ENCODE measurements around the gene GPR37L1. TPM values are rescaled to one million over a fixed set of nuclear protein-coding genes. Genes with fewer than 3 reads are reported as not detected.
A peak's percentile ranks its signal among the peaks of the same experiment; 100 is the strongest.
"Not testable (repeated sequence)": the region's sequence is repeated elsewhere in the genome, so short reads cannot be mapped to it uniquely, and the experiment has no call there.

The GPR37L1 gene
- total and polyA plus RNA-seq, 5 donors: 0.06 to 0.21 (median 0.16) TPM; not detected in 1

GRCh38 chr1:202135221-202135721, 12.6 kb downstream of the GPR37L1 start:
- ATAC-seq: peak; percentile 43 to 49

GRCh38 chr1:202140833-202141232, 18.1 kb downstream of the GPR37L1 start:
- H3K27ac ChIP-seq (ENCODE audit: low read length): no peak overlapping the region
- H3K9me3 ChIP-seq (ENCODE audit: control insufficient read depth, low read length): no peaks in the 10 kb centered on the region
- ATAC-seq (no peak), DNase-seq (peak in 1 of 3 donors; percentile 25)
- no peaks in the 10 kb centered on the region for H3K27me3 ChIP-seq (ENCODE audit: control insufficient read depth, insufficient read depth)
- H3K4me3 ChIP-seq (ENCODE audit: low read length): no peak overlapping the region
- H3K4me1 ChIP-seq (ENCODE audit: control insufficient read depth, insufficient read depth, low read length): peaks cover 4% of the 10 kb centered on the region
- intact Hi-C loops (cut with DNase I): no loop called here
- WGBS: 79% methylated on average over 4 of the region's 4 CpGs

More at GRCh38 chr1:202135221-202135721, 12.6 kb downstream of the GPR37L1 start:
- peak; percentile 42 to 71 (median 71) for DNase-seq
- H3K4me1 ChIP-seq (ENCODE audit: control insufficient read depth, insufficient read depth, low read length): peaks cover 9% of the 10 kb centered on the region
- no peaks in the 10 kb centered on the region for H3K27me3 ChIP-seq (ENCODE audit: control insufficient read depth, insufficient read depth)
- H3K27ac ChIP-seq (ENCODE audit: low read length): no peak overlapping the region
- H3K9me3 ChIP-seq (ENCODE audit: control insufficient read depth, low read length): no peaks in the 10 kb centered on the region
- H3K4me3 ChIP-seq (ENCODE audit: low read length): no peak overlapping the region
- intact Hi-C loops (cut with DNase I): loop anchor here in 2 of 4 donors (5.0 kb wide), 1 partner anchor 128 kb away; no protein-coding TSS in a partner anchor
- WGBS: 33% methylated on average over 15 of the region's 15 CpGs

- H3K4me1 ChIP-seq (ENCODE audit: control insufficient read depth, insufficient read depth, low read length); ATAC-seq; H3K27ac ChIP-seq (ENCODE audit: low read length); H3K27me3 ChIP-seq (ENCODE audit: control insufficient read depth, insufficient read depth); H3K4me3 ChIP-seq (ENCODE audit: low read length); H3K9me3 ChIP-seq (ENCODE audit: control insufficient read depth, low read length); intact Hi-C loops (cut with DNase I): not testable (repeated sequence)
- peak in 1 of 3 donors; percentile 21 for DNase-seq
- WGBS: 92% methylated on average over 3 of the region's 3 CpGs
Measured at GRCh38 chr1:202141468-202141867, 18.8 kb downstream of the GPR37L1 start.

GRCh38 chr1:202143011-202143767, 20.5 kb downstream of the GPR37L1 start:
- WGBS: 11% methylated on average over 17 of the region's 17 CpGs
- peak overlapping the region; percentile 90 for H3K4me3 ChIP-seq (ENCODE audit: low read length)
- H3K9me3 ChIP-seq (ENCODE audit: control insufficient read depth, low read length): no peaks in the 10 kb centered on the region
- intact Hi-C loops (cut with DNase I): no loop called here
- peaks cover 4% of the 10 kb centered on the region for H3K4me1 ChIP-seq (ENCODE audit: control insufficient read depth, insufficient read depth, low read length)
- ATAC-seq (peak; percentile 40 to 55), DNase-seq (peak; percentile 54 to 79 (median 73))
- peak overlapping the region; percentile 81 for H3K27ac ChIP-seq (ENCODE audit: low read length)
- H3K27me3 ChIP-seq (ENCODE audit: control insufficient read depth, insufficient read depth): no peaks in the 10 kb centered on the region

- no peaks in the 10 kb centered on the region for H3K27me3 ChIP-seq (ENCODE audit: control insufficient read depth, insufficient read depth)
- ATAC-seq: peak; percentile 54 to 62
- peak overlapping the region; percentile 81 for H3K27ac ChIP-seq (ENCODE audit: low read length)
- H3K4me1 ChIP-seq (ENCODE audit: control insufficient read depth, insufficient read depth, low read length): peaks cover 4% of the 10 kb centered on the region
- under 1% methylated on average over 57 of the region's 58 CpGs for WGBS
- peak overlapping the region; percentile 90 for H3K4me3 ChIP-seq (ENCODE audit: low read length)
- intact Hi-C loops (cut with DNase I): no loop called here
- H3K9me3 ChIP-seq (ENCODE audit: control insufficient read depth, low read length): no peaks in the 10 kb centered on the region
- DNase-seq: peak; percentile 59 to 87 (median 80)
Measured at GRCh38 chr1:202143768-202144401, 21.2 kb downstream of the GPR37L1 start.

GRCh38 chr1:202144402-202145067, 21.8 kb downstream of the GPR37L1 start, which contains the start of gene ARL8A:
Gene ARL8A, minus strand, starts transcription at chr1:202144737. Its CDS starts 165 bp downstream, at chr1:202144572.
- Histone ChIP-seq H3K4me1 (ENCODE audit: control insufficient read depth, insufficient read depth, low read length) (peaks cover 4% of the 10 kb centered on the region), H3K27me3 (ENCODE audit: control insufficient read depth, insufficient read depth) (no peaks in the 10 kb centered on the region), H3K4me3 (ENCODE audit: low read length) (peak within 1 kb of the TSS; percentile 90), H3K27ac (ENCODE audit: low read length) (peak within 1 kb of the TSS; percentile 81), H3K9me3 (ENCODE audit: control insufficient read depth, low read length) (no peaks in the 10 kb centered on the region)
- DNase-seq: peak; percentile 81 to 93 (median 90)
- WGBS: under 1% methylated on average over 82 of the region's 82 CpGs
- intact Hi-C loops (cut with DNase I): no loop called here
- peak; percentile 74 to 78 for ATAC-seq

GRCh38 chr1:202145068-202145743, 22.5 kb downstream of the GPR37L1 start:
- no peaks in the 10 kb centered on the region for H3K9me3 ChIP-seq (ENCODE audit: control insufficient read depth, low read length)
- no peaks in the 10 kb centered on the region for H3K27me3 ChIP-seq (ENCODE audit: control insufficient read depth, insufficient read depth)
- peak overlapping the region; percentile 90 for H3K4me3 ChIP-seq (ENCODE audit: low read length)
- ATAC-seq: peak; percentile 2 to 4
- WGBS: 7% methylated on average over 13 of the region's 13 CpGs
- intact Hi-C loops (cut with DNase I): no loop called here
- DNase-seq: no peak
- peak overlapping the region; percentile 81 for H3K27ac ChIP-seq (ENCODE audit: low read length)
- peaks cover 4% of the 10 kb centered on the region for H3K4me1 ChIP-seq (ENCODE audit: control insufficient read depth, insufficient read depth, low read length)

GRCh38 chr1:202145744-202146140, 23.0 kb downstream of the GPR37L1 start:
- H3K4me3 ChIP-seq (ENCODE audit: low read length); H3K9me3 ChIP-seq (ENCODE audit: control insufficient read depth, low read length); intact Hi-C loops (cut with DNase I); H3K27me3 ChIP-seq (ENCODE audit: control insufficient read depth, insufficient read depth); DNase-seq; H3K27ac ChIP-seq (ENCODE audit: low read length); H3K4me1 ChIP-seq (ENCODE audit: control insufficient read depth, insufficient read depth, low read length); ATAC-seq: not testable (repeated sequence)
- WGBS: 95% methylated on average over 8 of the region's 8 CpGs

- peaks cover 4% of the 10 kb centered on the region for H3K4me1 ChIP-seq (ENCODE audit: control insufficient read depth, insufficient read depth, low read length)
- no peaks in the 10 kb centered on the region for H3K9me3 ChIP-seq (ENCODE audit: control insufficient read depth, low read length)
- H3K27ac ChIP-seq (ENCODE audit: low read length): no peak overlapping the region
- ATAC-seq: no peak
- H3K4me3 ChIP-seq (ENCODE audit: low read length): no peak overlapping the region
- intact Hi-C loops (cut with DNase I): no loop called here
- WGBS: 94% methylated on average over 5 of the region's 5 CpGs
- no peaks in the 10 kb centered on the region for H3K27me3 ChIP-seq (ENCODE audit: control insufficient read depth, insufficient read depth)
- no peak for DNase-seq
Measured at GRCh38 chr1:202146279-202146678, 23.6 kb downstream of the GPR37L1 start.

GRCh38 chr1:202146993-202147392, 24.3 kb downstream of the GPR37L1 start:
- Histone ChIP-seq H3K27ac (ENCODE audit: low read length) (no peak overlapping the region), H3K9me3 (ENCODE audit: control insufficient read depth, low read length) (no peaks in the 10 kb centered on the region), H3K4me1 (ENCODE audit: control insufficient read depth, insufficient read depth, low read length) (peaks cover 4% of the 10 kb centered on the region), H3K4me3 (ENCODE audit: low read length) (no peak overlapping the region), H3K27me3 (ENCODE audit: control insufficient read depth, insufficient read depth) (no peaks in the 10 kb centered on the region)
- ATAC-seq: no peak
- intact Hi-C loops (cut with DNase I): no loop called here
- DNase-seq: no peak
- WGBS: 66% methylated on average over 3 of the region's 3 CpGs
